GM13977 (cell line): ENCODE data around the gene TMEM273.

Source experiments
- DNase-seq: peaks from one replicate; pipeline ENCODE4 v3.0.0; 2012; ENCODE audit warnings: low spot score
- in situ Hi-C: fragments of 300-500 bp; cut with MboI; formaldehyde crosslinking; loops from one replicate; pipeline ENCODE4 v1.12.0; 2022; ENCODE audit warnings: low sequenced_read_pairs, low pct_unique_long_range_greater_than_20kb, mixed read lengths, inconsistent platforms; ENCODE audit not compliant: unreplicated experiment
- TF ChIP-seq, protein P1 (sequence below): IDR thresholded peaks from 2 replicates; pipeline ENCODE4 v1.5.1; 2012; ENCODE audit warnings: mild to moderate bottlenecking, control low read depth; ENCODE audit not compliant: insufficient read depth; ENCODE audit errors: extremely low read depth, missing control alignments

Gene TMEM273

DNA sequence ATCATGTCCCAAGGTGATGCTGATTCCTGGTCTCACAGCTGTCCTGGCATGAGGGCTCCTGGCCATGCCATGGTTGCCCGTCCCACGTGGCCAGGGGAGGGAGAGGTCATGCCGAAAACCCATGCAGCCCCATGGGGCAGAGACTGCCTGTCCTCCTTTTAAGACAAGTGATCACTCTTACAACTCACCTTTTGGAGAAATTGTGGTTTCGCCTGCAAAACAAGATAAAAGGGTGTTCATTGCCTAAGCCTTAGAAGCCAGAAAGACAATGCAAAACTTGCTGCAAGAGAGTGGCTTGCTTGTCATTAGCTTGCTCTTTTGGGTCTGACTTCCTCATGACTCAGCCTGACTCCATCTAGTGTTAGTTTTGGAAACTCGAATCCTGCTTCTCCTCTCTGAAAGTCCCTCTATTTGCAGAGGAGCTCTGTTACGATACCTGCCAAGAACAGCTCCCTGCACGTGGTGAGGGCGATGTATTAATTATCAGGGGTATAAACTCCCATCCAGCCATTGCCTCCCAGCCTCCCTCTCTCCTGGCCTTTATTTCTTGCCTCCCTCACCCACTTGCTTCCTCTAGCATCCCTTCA, 26.7 kb downstream of the TMEM273 start:
- TF ChIP-seq, protein P1, sequence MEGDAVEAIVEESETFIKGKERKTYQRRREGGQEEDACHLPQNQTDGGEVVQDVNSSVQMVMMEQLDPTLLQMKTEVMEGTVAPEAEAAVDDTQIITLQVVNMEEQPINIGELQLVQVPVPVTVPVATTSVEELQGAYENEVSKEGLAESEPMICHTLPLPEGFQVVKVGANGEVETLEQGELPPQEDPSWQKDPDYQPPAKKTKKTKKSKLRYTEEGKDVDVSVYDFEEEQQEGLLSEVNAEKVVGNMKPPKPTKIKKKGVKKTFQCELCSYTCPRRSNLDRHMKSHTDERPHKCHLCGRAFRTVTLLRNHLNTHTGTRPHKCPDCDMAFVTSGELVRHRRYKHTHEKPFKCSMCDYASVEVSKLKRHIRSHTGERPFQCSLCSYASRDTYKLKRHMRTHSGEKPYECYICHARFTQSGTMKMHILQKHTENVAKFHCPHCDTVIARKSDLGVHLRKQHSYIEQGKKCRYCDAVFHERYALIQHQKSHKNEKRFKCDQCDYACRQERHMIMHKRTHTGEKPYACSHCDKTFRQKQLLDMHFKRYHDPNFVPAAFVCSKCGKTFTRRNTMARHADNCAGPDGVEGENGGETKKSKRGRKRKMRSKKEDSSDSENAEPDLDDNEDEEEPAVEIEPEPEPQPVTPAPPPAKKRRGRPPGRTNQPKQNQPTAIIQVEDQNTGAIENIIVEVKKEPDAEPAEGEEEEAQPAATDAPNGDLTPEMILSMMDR: peak; percentile 2
- in situ Hi-C loops: no loop called here
- DNase-seq: no peak

DNA sequence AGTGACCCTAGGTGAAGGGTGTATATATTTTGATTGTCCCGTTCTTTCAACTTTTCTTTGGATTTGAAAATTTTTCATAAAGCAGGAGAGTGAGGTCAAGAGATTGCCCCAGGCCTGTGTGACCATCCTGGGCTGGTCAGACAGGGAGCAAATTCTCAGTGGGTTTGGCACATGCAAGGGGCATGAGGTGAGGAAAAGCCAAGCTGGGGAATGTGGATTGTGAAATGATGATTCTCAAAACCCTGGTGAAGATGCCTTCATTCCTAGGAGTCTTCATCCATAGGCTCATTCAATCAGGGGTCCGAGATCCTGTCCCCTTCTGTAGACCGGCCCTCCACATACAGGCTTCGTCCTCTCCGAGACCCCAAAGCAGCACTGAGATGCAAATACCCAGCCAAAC, 27.4 kb downstream of the TMEM273 start:
- TF ChIP-seq, protein P1: no peak
- in situ Hi-C loops: no loop called here
- DNase-seq: no peak

- TF ChIP-seq, protein P1: no peak
- DNase-seq: no peak
- in situ Hi-C loops: no loop called here
Measured at GRCh38 chr10:49160110-49160509, 28.1 kb downstream of the TMEM273 start.

GRCh38 chr10:49158915-49159314, 29.3 kb downstream of the TMEM273 start:
- TF ChIP-seq, protein P1: no peak
- no peak for DNase-seq
- in situ Hi-C loops: no loop called here

DNA sequence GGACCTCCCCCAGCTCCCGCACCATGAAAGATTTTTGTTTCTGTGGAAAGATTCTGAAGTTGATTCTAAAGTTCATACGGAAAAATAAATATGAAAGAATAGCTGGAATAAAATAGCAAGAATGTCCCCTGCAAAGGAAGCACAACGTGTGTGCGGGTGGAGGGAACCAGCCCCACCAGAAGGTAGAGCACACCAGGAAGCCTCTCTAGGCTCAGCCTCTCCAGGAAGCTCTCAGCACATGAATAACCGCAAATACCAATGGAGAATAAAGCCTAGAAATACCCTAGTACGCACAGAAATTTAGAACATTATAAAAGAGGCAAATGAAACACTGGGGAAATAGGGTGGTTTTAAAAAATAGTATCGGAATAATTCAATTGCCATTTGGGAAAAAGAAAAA, 29.8 kb downstream of the TMEM273 start:
- TF ChIP-seq, protein P1: no peak

DNA sequence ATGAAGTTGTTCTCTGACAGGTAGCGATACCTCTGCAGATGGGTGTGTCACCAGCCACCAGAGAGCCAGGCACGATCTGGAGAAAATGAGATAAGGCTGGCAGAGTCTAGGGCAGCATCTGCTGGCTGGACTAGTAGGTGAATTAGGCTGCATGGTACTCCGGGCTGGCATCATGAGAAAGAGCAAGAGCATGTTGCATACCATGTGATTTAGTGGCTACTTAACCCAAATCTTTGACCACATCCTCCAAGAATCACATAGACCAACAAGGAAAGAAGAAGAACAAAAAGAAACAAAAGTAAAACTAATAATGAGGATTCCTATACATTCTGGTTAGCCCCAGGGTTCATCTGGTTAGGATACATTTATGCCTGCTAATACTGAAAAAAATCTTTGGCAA, 31.0 kb downstream of the TMEM273 start:
- TF ChIP-seq, protein P1: no peak
- in situ Hi-C loops: no loop called here
- no peak for DNase-seq

More for the DNA sequence above, 29.8 kb downstream of the TMEM273 start:
- DNase-seq: no peak
- in situ Hi-C loops: no loop called here
